Measurements from ENCODE around the gene MICALL1.

MICALL1 gene

GRCh38 chr22:37906364-37907008 lies 389 bp downstream of the MICALL1 start:
- no peak for DNase-seq (ENCODE audit: low read depth in 1 of 2, low spot score in 1 of 2)

- DNase-seq (ENCODE audit: low read depth in 1 of 2, low spot score in 1 of 2), result no peak
Measured at GRCh38 chr22:37907036-37907954, 1.2 kb downstream of the MICALL1 start.

GRCh38 chr22:37909766-37910165 lies 3.7 kb downstream of the MICALL1 start:
- no peak for DNase-seq (ENCODE audit: low read depth in 1 of 2, low spot score in 1 of 2)

- DNase-seq (ENCODE audit: low read depth in 1 of 2, low spot score in 1 of 2), result no peak
Measured at GRCh38 chr22:37910890-37911672, 5.0 kb downstream of the MICALL1 start.

- DNase-seq (ENCODE audit: low read depth in 1 of 2, low spot score in 1 of 2), result no peak
Measured at GRCh38 chr22:37911697-37912096, 5.6 kb downstream of the MICALL1 start.

- no peak for DNase-seq (ENCODE audit: low read depth in 1 of 2, low spot score in 1 of 2)
Measured at GRCh38 chr22:37912171-37912570, 6.1 kb downstream of the MICALL1 start.

- DNase-seq (ENCODE audit: low read depth in 1 of 2, low spot score in 1 of 2), result no peak
Measured at GRCh38 chr22:37913233-37913721, 7.2 kb downstream of the MICALL1 start.

GRCh38 chr22:37916311-37916710 lies 10.2 kb downstream of the MICALL1 start:
- no peak for DNase-seq (ENCODE audit: low read depth in 1 of 2, low spot score in 1 of 2)

GRCh38 chr22:37917874-37918548 lies 11.9 kb downstream of the MICALL1 start:
- no peak for DNase-seq (ENCODE audit: low read depth in 1 of 2, low spot score in 1 of 2)

GRCh38 chr22:37918580-37919270 lies 12.6 kb downstream of the MICALL1 start:
- DNase-seq (ENCODE audit: low read depth in 1 of 2, low spot score in 1 of 2), result no peak

GRCh38 chr22:37920126-37920525 lies 14.0 kb downstream of the MICALL1 start:
- no peak for DNase-seq (ENCODE audit: low read depth in 1 of 2, low spot score in 1 of 2)

GRCh38 chr22:37922191-37922590 lies 16.1 kb downstream of the MICALL1 start:
- no peak for DNase-seq (ENCODE audit: low read depth in 1 of 2, low spot score in 1 of 2)

- DNase-seq (ENCODE audit: low read depth in 1 of 2, low spot score in 1 of 2), result no peak
Measured at GRCh38 chr22:37923927-37924326, 17.8 kb downstream of the MICALL1 start.

GRCh38 chr22:37924386-37925065 lies 18.4 kb downstream of the MICALL1 start:
- DNase-seq (ENCODE audit: low read depth in 1 of 2, low spot score in 1 of 2), result no peak

- DNase-seq (ENCODE audit: low read depth in 1 of 2, low spot score in 1 of 2), result no peak
Measured at GRCh38 chr22:37925330-37925729, 19.2 kb downstream of the MICALL1 start.

- DNase-seq (ENCODE audit: low read depth in 1 of 2, low spot score in 1 of 2), result no peak
Measured at GRCh38 chr22:37925767-37926166, 19.7 kb downstream of the MICALL1 start.

GRCh38 chr22:37926358-37926757 lies 20.3 kb downstream of the MICALL1 start:
- DNase-seq (ENCODE audit: low read depth in 1 of 2, low spot score in 1 of 2), result no peak

GRCh38 chr22:37926771-37927636 lies 20.9 kb downstream of the MICALL1 start:
- DNase-seq (ENCODE audit: low read depth in 1 of 2, low spot score in 1 of 2), result no peak

- no peak for DNase-seq (ENCODE audit: low read depth in 1 of 2, low spot score in 1 of 2)
Measured at GRCh38 chr22:37927637-37927936, 21.5 kb downstream of the MICALL1 start.

Measured in activated CD4-positive, alpha-beta T cell treated with anti-CD3 and anti-CD28 coated beads, Interleukin-2, amount 50 U/mL, for 24 hours (primary cell).